Skin epidermis (tissue), 12 donors: ENCODE results near the gene FOXD4L3.
"Not testable (repeated sequence)": the region's sequence is repeated elsewhere in the genome, so short reads cannot be mapped to it uniquely, and the experiment has no call there.

Experiments
- H3K27ac ChIP-seq, 21 experiments: fragments of 200-600 bp; sonication (generic) in 11 of 21; one replicate each; pipeline ENCODE4 v1.5.0; 2020; ENCODE audit warnings: mild to moderate bottlenecking in 3 of 21, inconsistent platforms in 2 of 21, moderate library complexity in 2 of 21
- H3K4me3 ChIP-seq, 7 experiments: fragments of 200-600 bp; sonication (generic) in 2 of 7; one replicate each; pipeline ENCODE4 v1.5.0; 2020; ENCODE audit warnings: inconsistent platforms in 2 of 7, mild to moderate bottlenecking in 2 of 7, moderate library complexity in 1 of 7

The FOXD4L3 gene

DNA sequence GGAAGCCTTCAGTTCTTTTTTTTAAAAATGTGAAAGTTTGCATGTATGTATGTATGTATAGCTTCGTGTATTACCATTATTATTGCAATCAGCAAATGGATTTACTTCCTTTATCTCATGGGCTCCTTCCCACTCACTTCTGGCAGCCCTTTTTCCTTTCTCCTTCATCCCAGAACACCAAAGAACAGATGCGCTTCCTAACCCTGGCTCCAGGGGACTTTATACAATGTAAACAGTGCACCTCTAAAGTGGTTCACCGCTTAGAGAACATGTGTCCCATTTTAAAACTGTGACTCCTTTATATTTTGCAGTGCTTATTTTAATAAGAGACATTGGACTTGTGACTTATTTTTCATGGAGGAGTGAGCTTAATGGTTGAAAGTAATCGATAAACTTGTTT lies 40.6 kb downstream of the FOXD4L3 start:
- not testable (repeated sequence) for H3K4me3 ChIP-seq, H3K27ac ChIP-seq

- not testable (repeated sequence) for H3K4me3 ChIP-seq, H3K27ac ChIP-seq
Observed at GRCh38 chr9:68343992-68344391, 41.3 kb downstream of the FOXD4L3 start.

GRCh38 chr9:68351689-68352088 lies 49.0 kb downstream of the FOXD4L3 start:
- not testable (repeated sequence) for H3K27ac ChIP-seq, H3K4me3 ChIP-seq
